Stomach (tissue), 9 donors: ENCODE data around the gene RALGAPA2. TPM values are rescaled to one million over a fixed set of nuclear protein-coding genes. Genes with fewer than 3 reads are reported as not detected.
A peak's percentile ranks its signal among the peaks of the same experiment; 100 is the strongest.

Experiments
- DNase-seq, 2 donors: peaks; one replicate each; pipeline versions ENCODE4 v3.0.0 to v3.0.0-alpha.2; 2013 to 2019
- H3K27ac ChIP-seq, 5 donors: fragments of 200-600 bp in 4 of 5; sonication (generic) in 4 of 5; one replicate each; pipeline ENCODE4 v1.5.1; 2013 to 2019; ENCODE audit warnings: mild to moderate bottlenecking in 1 of 5, moderate library complexity in 1 of 5
- H3K27me3 ChIP-seq, 3 donors: fragments of 200-600 bp; sonication (generic); one replicate each; pipeline ENCODE4 v1.5.1; 2017 to 2019; ENCODE audit warnings: mixed run types in 1 of 3
- H3K36me3 ChIP-seq, 4 donors: fragments of 200-600 bp; sonication (generic); 1 replicate in 3 of 4; 2 replicates in 1 of 4; pipeline ENCODE4 v1.5.1; 2016 to 2019
- H3K4me1 ChIP-seq, 4 donors: fragments of 200-600 bp; sonication (generic); one replicate each; pipeline ENCODE4 v1.5.1; 2016 to 2019
- H3K4me3 ChIP-seq, 4 donors: fragments of 200-600 bp; sonication (generic) in 3 of 4; one replicate each; pipeline ENCODE4 v1.5.1; 2016 to 2019; ENCODE audit warnings: mild to moderate bottlenecking in 1 of 4
- H3K9me3 ChIP-seq, 4 donors: fragments of 200-600 bp; sonication (generic); one replicate each; pipeline ENCODE4 v1.5.1; 2016 to 2019
- EP300 ChIP-seq: sonication (generic); formaldehyde crosslinking; IDR thresholded peaks from one replicate; pipeline ENCODE4 v1.6.1; 2017; ENCODE audit warnings: antibody characterized with exemption
- POLR2A ChIP-seq, 4 donors: fragments of 450-650 bp; IDR thresholded peaks; one replicate each; pipeline ENCODE4 v1.6.1; 2016; ENCODE audit warnings: antibody characterized with exemption in 4 of 4, control low read depth in 2 of 4, mild to moderate bottlenecking in 1 of 4, moderate library complexity in 1 of 4
- POLR2AphosphoS5 ChIP-seq, 3 donors: sonication (generic); formaldehyde crosslinking; IDR thresholded peaks; one replicate each; pipeline ENCODE4 v1.6.1; 2016; ENCODE audit warnings: antibody characterized with exemption in 3 of 3
- WGBS, 5 donors: extraction: QIAGEN DNeasy Blood & Tissue Kit in 3 of 5; methylation state at CpG; one replicate each; pipeline versions ENCODE4 v1.1.5 to v1.1.7; 2013 to 2018; 5-methylcytosine and 5-hydroxymethylcytosine counted together
- intact Hi-C: fragments of 100-400 bp; cut with DNase I; formaldehyde crosslinking; loops from one replicate; pipeline ENCODE4 v1.15.1; 2023; ENCODE audit warnings: low total_unique reads
- polyA plus RNA-seq, 3 donors: library from polyadenylated mRNA; stranded (reverse); fragments of 200-250 nt; gene quantifications; one replicate each; pipeline ENCODE4 v1.2.3, GENCODE V29; 2013
- total RNA-seq, 5 donors: library from RNA; depleted of rRNA; stranded (reverse); fragments of >200 nt; gene quantifications; one replicate each; pipeline versions ENCODE4 v1.1.0 to v1.2.3, GENCODE V29; 2014 to 2016
- TF ChIP-seq, protein P1 (sequence below), 7 experiments: fragments of 450-650 bp in 4 of 7; fragments of 200-600 bp in 3 of 7; sonication (generic) in 3 of 7; IDR thresholded peaks; one replicate each; pipeline ENCODE4 v1.5.1; 2016 to 2019; ENCODE audit warnings: antibody characterized with exemption in 7 of 7, control low read depth in 2 of 7, mild to moderate bottlenecking in 1 of 7
- donor health status: healthy with polysubstance abuse.
- donor health status: Bipolar disorder and iron deficiency.
- donor health status: healthy.

Gene RALGAPA2
- total and polyA plus RNA-seq, 8 donors: 4.3 to 159 (median 48.7) TPM

DNA sequence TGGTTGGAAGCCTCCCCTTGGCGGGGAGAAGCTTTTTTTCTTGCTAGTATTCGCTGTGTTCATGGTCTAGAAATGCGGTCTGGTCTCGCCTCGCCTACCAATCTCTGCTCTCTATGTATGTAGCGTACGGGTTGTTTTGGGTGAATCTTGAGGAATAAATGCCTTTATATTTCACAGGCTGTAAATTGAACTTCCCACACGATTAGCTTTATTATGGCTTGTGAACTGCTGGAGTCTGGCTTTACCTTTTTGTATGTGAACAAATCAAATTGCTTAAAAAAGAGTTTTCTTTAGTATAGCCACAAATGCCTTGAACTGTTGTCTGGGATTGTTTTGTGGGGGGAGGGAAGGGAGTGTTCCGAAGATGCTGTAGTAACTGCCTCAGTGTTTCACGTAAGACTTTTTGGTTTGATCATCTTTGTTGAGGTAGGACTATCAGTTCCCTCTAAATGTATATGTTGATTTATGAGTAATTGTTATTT lies 342.3 kb downstream of the RALGAPA2 start:
- WGBS, 5 donors: 12 to 19% (median 16%) methylated on average over 10 of the region's 10 CpGs
- intact Hi-C loops: no loop called here
- no peak for TF ChIP-seq POLR2AphosphoS5 (IDR thresholded peaks at IDR 0.05)
- TF ChIP-seq, protein P1, sequence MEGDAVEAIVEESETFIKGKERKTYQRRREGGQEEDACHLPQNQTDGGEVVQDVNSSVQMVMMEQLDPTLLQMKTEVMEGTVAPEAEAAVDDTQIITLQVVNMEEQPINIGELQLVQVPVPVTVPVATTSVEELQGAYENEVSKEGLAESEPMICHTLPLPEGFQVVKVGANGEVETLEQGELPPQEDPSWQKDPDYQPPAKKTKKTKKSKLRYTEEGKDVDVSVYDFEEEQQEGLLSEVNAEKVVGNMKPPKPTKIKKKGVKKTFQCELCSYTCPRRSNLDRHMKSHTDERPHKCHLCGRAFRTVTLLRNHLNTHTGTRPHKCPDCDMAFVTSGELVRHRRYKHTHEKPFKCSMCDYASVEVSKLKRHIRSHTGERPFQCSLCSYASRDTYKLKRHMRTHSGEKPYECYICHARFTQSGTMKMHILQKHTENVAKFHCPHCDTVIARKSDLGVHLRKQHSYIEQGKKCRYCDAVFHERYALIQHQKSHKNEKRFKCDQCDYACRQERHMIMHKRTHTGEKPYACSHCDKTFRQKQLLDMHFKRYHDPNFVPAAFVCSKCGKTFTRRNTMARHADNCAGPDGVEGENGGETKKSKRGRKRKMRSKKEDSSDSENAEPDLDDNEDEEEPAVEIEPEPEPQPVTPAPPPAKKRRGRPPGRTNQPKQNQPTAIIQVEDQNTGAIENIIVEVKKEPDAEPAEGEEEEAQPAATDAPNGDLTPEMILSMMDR (IDR thresholded peaks at IDR 0.05): no peak
- no peak for TF ChIP-seq POLR2A (IDR thresholded peaks at IDR 0.05)
- TF ChIP-seq EP300: no peak
- Histone ChIP-seq H3K4me1 (peaks cover 27 to 39% (median 33%) of the 10 kb centered on the region in 4 donors), H3K4me3 (peak overlapping the region; percentile 32 to 52 (median 40)), H3K36me3 (no peaks in the 10 kb centered on the region), H3K27me3 (peaks cover 24 to 100% (median 79%) of the 10 kb centered on the region in 3 donors), H3K9me3 (no peaks in the 10 kb centered on the region), H3K27ac (no peak overlapping the region)
- no peak for DNase-seq

DNA sequence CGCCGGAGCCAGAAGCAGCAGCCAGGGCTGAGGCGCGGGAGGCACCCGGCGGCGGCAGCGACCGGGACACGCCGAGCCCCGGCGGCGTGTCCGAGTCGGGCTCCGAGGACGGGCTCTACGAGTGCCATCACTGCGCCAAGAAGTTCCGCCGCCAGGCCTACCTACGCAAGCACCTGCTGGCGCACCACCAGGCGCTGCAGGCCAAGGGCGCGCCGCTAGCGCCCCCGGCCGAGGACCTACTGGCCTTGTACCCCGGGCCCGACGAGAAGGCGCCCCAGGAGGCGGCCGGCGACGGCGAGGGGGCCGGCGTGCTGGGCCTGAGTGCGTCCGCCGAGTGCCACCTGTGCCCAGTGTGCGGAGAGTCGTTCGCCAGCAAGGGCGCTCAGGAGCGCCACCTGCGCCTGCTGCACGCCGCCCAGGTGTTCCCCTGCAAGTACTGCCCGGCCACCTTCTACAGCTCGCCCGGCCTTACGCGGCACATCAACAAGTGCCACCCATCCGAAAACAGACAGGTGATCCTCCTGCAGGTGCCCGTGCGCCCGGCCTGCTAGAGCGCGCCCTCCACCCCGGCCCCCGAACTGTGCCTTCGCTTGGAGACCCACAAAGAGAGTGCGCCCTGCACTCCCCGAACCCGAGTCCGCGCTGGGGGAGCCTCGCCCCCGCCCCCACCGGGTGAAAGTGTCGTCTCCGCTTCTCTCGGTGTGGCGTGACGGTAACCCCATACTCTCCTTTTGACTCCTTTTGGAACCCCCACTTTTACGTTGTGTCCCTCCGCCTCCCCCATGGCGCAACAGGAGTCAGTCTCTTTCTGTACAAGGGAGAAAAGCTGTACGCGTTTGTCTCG lies 343.0 kb downstream of the RALGAPA2 start:
- H3K27me3 ChIP-seq: peaks cover 31 to 100% (median 85%) of the 10 kb centered on the region in 3 donors
- peak; percentile 34 to 72 for DNase-seq
- H3K4me3 ChIP-seq: peak overlapping the region; percentile 32 to 52 (median 40)
- 1 to 6% (median 2%) methylated on average over 14 to 86 of the region's 86 CpGs for WGBS, 5 donors
- intact Hi-C loops: no loop called here
- TF ChIP-seq EP300 (no peak), POLR2AphosphoS5 (IDR thresholded peaks at IDR 0.05) (no peak), POLR2A (IDR thresholded peaks at IDR 0.05) (no peak)
- TF ChIP-seq, protein P1 (IDR thresholded peaks at IDR 0.05): no peak
- peaks cover 28 to 46% (median 37%) of the 10 kb centered on the region in 4 donors for H3K4me1 ChIP-seq
- no peaks in the 10 kb centered on the region for H3K36me3 ChIP-seq
- no peak overlapping the region for H3K27ac ChIP-seq
- H3K9me3 ChIP-seq: no peaks in the 10 kb centered on the region

DNA sequence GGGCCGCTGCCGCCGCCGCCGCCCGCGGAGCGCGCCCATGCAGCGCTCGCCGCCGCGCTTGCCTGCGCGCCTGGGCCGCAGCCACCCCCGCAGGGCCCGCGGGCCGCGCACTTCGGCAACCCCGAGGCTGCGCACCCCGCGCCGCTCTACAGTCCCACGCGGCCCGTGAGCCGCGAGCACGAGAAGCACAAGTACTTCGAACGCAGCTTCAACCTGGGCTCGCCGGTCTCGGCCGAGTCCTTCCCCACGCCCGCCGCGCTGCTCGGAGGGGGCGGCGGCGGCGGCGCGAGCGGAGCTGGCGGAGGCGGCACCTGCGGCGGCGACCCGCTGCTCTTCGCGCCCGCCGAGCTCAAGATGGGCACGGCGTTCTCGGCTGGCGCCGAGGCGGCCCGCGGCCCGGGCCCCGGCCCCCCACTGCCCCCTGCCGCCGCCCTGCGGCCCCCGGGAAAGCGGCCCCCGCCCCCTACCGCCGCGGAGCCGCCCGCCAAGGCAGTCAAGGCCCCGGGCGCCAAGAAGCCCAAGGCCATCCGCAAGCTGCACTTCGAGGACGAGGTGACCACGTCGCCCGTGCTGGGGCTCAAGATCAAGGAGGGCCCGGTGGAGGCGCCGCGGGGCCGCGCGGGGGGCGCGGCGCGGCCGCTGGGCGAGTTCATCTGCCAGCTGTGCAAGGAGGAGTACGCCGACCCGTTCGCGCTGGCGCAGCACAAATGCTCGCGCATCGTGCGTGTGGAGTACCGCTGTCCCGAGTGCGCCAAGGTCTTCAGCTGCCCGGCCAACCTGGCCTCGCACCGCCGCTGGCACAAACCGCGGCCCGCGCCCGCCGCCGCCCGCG lies 343.8 kb downstream of the RALGAPA2 start:
- DNase-seq: peak in 1 of 2 donors; percentile 47
- H3K4me1 ChIP-seq: peaks cover 36 to 54% (median 45%) of the 10 kb centered on the region in 4 donors
- no peaks in the 10 kb centered on the region for H3K9me3 ChIP-seq
- H3K27ac ChIP-seq: no peak overlapping the region
- peaks cover 40 to 100% (median 90%) of the 10 kb centered on the region in 3 donors for H3K27me3 ChIP-seq
- no peaks in the 10 kb centered on the region for H3K36me3 ChIP-seq
- TF ChIP-seq, protein P1 (IDR thresholded peaks at IDR 0.05): no peak
- TF ChIP-seq EP300 (no peak), POLR2A (IDR thresholded peaks at IDR 0.05) (no peak), POLR2AphosphoS5 (IDR thresholded peaks at IDR 0.05) (no peak)
- H3K4me3 ChIP-seq: peak overlapping the region; percentile 32 to 52 (median 40)
- intact Hi-C loops: no loop called here
- WGBS, 5 donors: 0 to 1% (median 0%) methylated on average over 10 to 130 of the region's 130 CpGs
